SHP77 treated with DMSO at 0.1 percent for 48 hours (cell line): ENCODE results near the gene SLC50A1.
A peak's percentile ranks its signal among the peaks of the same experiment; 100 is the strongest.
"Not testable (repeated sequence)": the region's sequence is repeated elsewhere in the genome, so short reads cannot be mapped to it uniquely, and the experiment has no call there.

Experiments used
- DNase-seq: peaks from one replicate; lab custom pipeline; 2025; lab: John Stamatoyannopoulos, UW

The SLC50A1 gene

DNA sequence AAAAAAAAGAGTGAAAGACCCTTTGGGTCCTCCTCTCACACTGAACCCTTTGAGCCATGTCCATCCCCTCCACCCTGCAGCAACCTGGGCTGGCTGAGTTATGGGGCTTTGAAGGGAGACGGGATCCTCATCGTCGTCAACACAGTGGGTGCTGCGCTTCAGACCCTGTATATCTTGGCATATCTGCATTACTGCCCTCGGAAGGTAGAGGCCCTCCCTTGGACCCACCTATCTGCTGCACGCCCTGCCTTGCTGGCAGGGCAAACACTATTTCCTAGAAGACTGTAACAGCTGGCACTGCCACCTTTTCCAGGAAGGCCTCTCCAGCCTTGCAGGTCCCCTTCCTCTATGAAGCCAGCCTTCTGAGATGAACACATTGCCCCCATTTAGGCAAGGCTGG, 1.1 kb downstream of the SLC50A1 start:
- peak; percentile 23 for DNase-seq

GRCh38 chr1:155137154-155137949, 1.7 kb downstream of the SLC50A1 start:
- DNase-seq = no peak

DNA sequence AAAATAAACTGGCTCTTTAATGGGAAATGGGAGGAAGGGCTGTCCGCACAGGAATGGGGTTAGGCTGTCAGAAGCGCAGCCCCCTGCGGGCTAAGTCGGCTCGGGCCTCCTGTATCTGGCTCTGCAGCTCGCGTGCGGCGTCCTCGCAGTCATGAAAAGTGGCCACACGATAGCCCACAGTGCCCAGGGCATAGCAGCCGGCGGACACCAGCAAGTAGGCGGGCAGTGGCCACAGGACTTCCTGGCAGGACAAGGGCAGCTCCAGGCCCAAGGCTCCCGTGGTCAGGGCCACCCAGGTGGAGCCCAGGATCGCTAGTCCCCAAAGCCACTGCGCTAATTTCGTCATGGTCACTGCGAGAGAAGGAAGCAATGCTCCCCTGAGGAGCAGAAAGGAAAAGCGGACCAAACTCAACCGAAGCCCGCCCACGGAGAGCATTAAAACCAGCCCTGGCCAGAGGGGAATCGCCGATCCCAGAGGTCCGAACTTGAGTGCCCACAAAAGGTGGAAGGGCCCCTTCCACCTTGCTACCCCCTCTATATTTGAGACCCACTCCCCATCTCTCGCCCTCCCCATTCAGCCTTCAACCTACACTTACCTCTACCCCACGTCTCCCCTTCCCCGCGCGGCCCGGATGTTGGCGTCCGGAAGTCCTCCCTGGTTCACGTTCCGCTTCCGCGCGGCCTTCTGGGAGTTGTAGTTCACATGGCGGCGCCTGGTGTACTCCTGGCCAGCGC, 4.4 kb downstream of the SLC50A1 start, which contains the start of gene DPM3:
Gene DPM3, minus strand, starts transcription at position 637 of the 735 bp plus-strand sequence. Its CDS starts 291 bp downstream, at position 346.
- DNase-seq = peak; percentile 71

DNA sequence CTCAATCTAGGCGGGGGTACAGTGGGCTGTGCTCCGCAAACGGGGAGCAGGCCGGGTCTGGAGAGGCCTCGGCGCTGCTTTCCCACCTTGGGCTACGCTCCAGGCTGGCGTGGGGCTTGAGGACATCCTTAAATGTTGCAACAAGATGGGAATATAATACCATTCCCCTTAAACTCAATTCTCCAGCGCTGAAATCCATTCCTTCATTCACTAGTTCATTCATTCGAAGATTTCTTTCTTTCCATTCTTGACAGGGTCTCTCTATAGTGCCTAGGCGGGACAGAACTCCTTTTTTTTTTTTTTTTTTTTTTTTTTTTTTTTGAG, 4.9 kb downstream of the SLC50A1 start:
- no peak for DNase-seq

GRCh38 chr1:155141749-155142148, 6.1 kb downstream of the SLC50A1 start:
- DNase-seq = no peak

DNA sequence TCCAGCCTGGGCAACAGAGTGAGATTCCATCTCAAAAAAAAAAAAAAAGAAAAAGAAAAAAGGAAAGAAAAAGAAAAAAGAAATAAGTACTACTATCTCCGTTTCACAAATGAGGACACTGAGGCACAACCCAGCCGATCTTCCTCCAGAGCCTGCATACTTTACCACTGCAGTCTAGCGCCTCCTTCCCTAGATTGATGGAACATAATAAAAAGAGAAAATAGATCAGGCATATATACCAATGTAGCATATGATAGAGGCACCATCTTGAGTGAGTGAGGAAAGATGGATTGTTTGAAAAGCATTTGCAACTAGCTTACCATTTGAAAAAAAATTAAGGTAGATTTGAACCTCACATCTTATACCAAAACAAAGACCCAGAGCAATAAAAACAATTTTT, 9.8 kb downstream of the SLC50A1 start:
- DNase-seq = no peak

DNA sequence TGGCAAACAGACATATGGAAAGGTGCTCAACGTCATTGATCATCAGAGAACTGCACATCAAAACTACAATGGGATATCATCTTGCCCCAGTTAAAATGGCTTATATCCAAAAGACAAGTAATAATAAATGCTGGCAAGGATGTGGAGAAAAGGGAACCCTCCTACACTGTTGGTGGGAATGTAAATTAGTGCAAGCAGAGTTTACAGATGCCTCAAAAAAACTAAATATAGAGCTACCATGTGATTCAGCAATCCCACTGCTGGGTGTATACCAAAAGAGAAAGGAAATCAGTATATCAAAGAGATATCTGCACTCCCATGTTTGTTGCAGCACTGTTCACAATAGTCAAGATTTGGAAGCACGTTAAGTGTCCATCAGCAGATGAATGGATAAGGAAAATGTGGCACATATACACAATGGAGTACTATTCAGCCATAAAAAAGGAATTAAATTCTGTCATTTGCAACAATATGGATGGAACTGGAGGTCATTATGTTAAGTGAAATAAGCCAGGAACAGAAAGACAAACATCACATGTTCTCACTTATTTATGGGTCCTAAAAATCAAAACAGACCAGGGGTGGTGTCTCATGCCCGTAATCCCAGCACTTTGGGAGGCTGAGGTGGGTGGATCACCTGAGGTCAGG, 20.5 kb downstream of the SLC50A1 start:
- not testable (repeated sequence) for DNase-seq

GRCh38 chr1:155158991-155159390, 23.3 kb downstream of the SLC50A1 start:
- no peak for DNase-seq

DNA sequence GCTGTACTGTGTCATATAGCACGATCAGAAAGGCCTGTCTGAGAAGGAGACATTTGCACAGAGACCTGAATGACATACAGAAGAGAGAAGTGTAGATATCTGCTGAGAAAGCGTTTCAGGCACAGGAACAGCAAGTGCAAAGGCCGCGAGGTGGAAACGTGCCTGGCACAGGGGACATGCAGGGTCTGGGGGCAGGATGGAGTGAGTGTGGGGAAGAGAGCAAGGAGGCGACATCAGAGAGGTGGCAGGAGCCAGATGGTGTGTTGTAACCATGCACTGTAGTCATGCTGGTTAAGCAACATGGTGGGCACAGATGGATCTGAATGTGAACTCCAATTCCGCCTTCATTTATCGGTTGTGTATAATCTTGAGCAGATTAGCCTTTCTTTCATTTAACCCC, 24.5 kb downstream of the SLC50A1 start:
- DNase-seq = no peak

GRCh38 chr1:155162631-155163030, 27.0 kb downstream of the SLC50A1 start:
- not testable (repeated sequence) for DNase-seq

- not testable (repeated sequence) for DNase-seq
Observed at GRCh38 chr1:155163785-155164184, 28.1 kb downstream of the SLC50A1 start.

- not testable (repeated sequence) for DNase-seq
Observed at GRCh38 chr1:155164625-155165024, 29.0 kb downstream of the SLC50A1 start.

DNA sequence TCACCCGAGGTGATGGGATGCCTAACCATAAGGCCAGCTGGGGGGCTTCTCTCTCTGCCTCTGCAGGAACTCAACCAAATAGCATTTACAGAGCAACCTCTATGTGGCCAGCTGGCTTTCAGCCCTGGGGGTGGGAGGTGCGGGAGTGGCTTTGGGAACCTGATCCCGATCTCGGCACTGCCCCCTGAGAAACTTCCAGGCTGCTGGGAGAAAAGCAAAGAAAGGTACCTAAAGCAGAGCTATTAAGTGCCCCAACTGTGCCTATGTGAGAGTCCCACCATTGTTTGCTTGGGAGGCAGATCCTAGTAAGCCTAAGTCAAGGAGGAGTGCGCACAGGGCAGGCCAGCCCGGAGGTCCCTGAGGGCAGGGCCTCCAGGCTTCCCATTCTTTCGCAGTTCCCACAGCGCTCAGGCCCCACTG, 30.4 kb downstream of the SLC50A1 start:
- DNase-seq = no peak

- DNase-seq = peak; percentile 66
Observed at GRCh38 chr1:155166471-155167165, 31.0 kb downstream of the SLC50A1 start.

- peak; percentile 93 for DNase-seq
Observed at GRCh38 chr1:155167166-155168104, 31.8 kb downstream of the SLC50A1 start.

DNA sequence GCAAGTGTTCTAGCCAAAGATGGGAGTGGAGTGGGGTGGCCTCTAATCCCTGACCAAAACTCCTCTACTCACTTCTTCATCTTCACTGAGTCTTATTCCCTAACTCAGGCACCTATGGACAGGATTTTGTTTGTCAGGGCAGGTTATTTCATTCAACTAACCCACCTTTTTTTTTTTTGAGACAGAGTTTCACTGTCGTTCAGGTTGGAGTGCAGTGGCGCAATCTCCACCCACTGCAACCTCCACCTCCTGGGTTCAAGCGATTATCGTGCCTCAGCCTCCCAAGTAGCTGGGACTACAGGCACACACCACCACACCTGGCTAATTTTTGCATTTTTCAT, 32.4 kb downstream of the SLC50A1 start:
- DNase-seq = not testable (repeated sequence)

GRCh38 chr1:155168456-155169210, 33.0 kb downstream of the SLC50A1 start:
- no peak for DNase-seq

DNA sequence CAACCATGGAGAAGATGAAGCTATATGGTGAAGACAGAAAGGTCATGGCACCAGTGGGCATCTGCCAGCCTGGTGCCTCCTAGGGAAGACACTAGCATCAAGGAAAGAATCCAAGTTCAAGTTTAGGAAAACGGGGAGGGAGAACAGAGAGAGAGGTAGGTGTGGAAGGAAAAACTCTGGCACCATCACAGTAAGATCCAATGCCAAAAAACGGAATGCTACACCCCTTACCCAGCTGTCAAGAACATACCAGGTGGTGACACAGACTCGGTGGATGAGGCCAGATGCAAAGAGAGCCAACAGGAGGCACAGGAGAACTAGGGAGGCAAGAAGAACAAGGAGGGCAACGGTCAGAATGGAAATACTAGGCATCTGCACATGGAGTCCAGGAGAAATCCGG, 33.9 kb downstream of the SLC50A1 start:
- DNase-seq = no peak

GRCh38 chr1:155170101-155170785, 34.6 kb downstream of the SLC50A1 start:
- DNase-seq = no peak

- DNase-seq = no peak
Observed at GRCh38 chr1:155170806-155171205, 35.2 kb downstream of the SLC50A1 start.
